ENCODE results near the gene FBXL13. TPM values are rescaled to one million over a fixed set of nuclear protein-coding genes. Genes with fewer than 3 reads are reported as not detected.

FBXL13 gene
- total and polyA plus RNA-seq, 5 experiments from 2014 or later, result 0.28 to 3.3 (median 1.3) TPM

Other genes with a start within 250 kb of the FBXL13 start
- gene LRRC17, start 161.8 kb downstream of the FBXL13 start, total RNA-seq, result under 1 TPM in 1 of 2 experiments, not detected in 1; 0.60 TPM
- not detected for gene LRRC17, start 161.8 kb downstream of the FBXL13 start, polyA plus RNA-seq
- 10 to 100 TPM; 27.3 to 28.7 TPM for gene ARMC10, start 344 bp upstream of the FBXL13 start, total RNA-seq
- gene ARMC10, start 344 bp upstream of the FBXL13 start, polyA plus RNA-seq, result 10 to 100 TPM; 38.3 to 45.8 (median 41.0) TPM
- 10 to 100 TPM; 16.2 to 16.9 TPM for gene NAPEPLD, start 74.3 kb upstream of the FBXL13 start, total RNA-seq
- 1 to 10 TPM; 4.9 to 8.2 (median 5.3) TPM for gene NAPEPLD, start 74.3 kb upstream of the FBXL13 start, polyA plus RNA-seq
- gene PMPCB, start 222.6 kb upstream of the FBXL13 start, total RNA-seq, result 10 to 100 TPM; 80.0 to 89.0 TPM
- gene PMPCB, start 222.6 kb upstream of the FBXL13 start, polyA plus RNA-seq, result 10 to 100 TPM; 75.0 to 80.6 (median 75.5) TPM

All from naive thymus-derived CD8-positive, alpha-beta T cell (primary cell).